Kidney (tissue), 14 donors: ENCODE data around the gene LRTM2. TPM values are rescaled to one million over a fixed set of nuclear protein-coding genes. Genes with fewer than 3 reads are reported as not detected.

ENCODE experiments used
- DNase-seq, 5 donors: peaks; one replicate each; pipeline ENCODE4 v3.0.0-alpha.2; 2013 to 2020
- FAIRE-seq: peaks from 2 replicates; lab custom pipeline; 2012; peaks lifted over from hg19 to GRCh38; lab: Jason Lieb, UNC
- H3K27ac ChIP-seq, 2 donors: one replicate each; pipeline ENCODE4 v1.7.0; 2013; ENCODE audit warnings: low read depth in 2 of 2, low read length in 2 of 2, inconsistent platforms in 1 of 2
- H3K27me3 ChIP-seq: one replicate; pipeline ENCODE4 v1.7.1; 2013; ENCODE audit warnings: low read length, inconsistent platforms; ENCODE audit not compliant: control insufficient read depth, insufficient read depth
- H3K36me3 ChIP-seq, 3 donors: one replicate each; pipeline versions ENCODE4 v1.7.0 to v1.7.1; 2013; ENCODE audit warnings: low read length in 3 of 3, control low read depth in 1 of 3, inconsistent platforms in 1 of 3; ENCODE audit not compliant: insufficient read depth in 3 of 3, control insufficient read depth in 2 of 3
- H3K4me1 ChIP-seq, 3 donors: one replicate each; pipeline versions ENCODE4 v1.7.0 to v1.7.1; 2013; ENCODE audit warnings: low read length in 3 of 3, inconsistent platforms in 1 of 3, low read depth in 1 of 3; ENCODE audit not compliant: control insufficient read depth in 2 of 3, insufficient read depth in 2 of 3
- H3K4me3 ChIP-seq, 3 donors: one replicate each; pipeline versions ENCODE4 v1.7.0 to v1.8.1; 2013; ENCODE audit warnings: low read length in 3 of 3, control low read depth in 1 of 3, inconsistent platforms in 1 of 3
- H3K9ac ChIP-seq, 3 donors: one replicate each; pipeline versions ENCODE4 v1.7.0 to v1.7.1; 2013; ENCODE audit warnings: low read length in 3 of 3, control low read depth in 1 of 3, inconsistent platforms in 1 of 3
- H3K9me3 ChIP-seq, 3 donors: one replicate each; pipeline versions ENCODE4 v1.7.0 to v1.7.1; 2013; ENCODE audit warnings: low read length in 3 of 3, control low read depth in 1 of 3, inconsistent platforms in 1 of 3; ENCODE audit not compliant: control insufficient read depth in 2 of 3, insufficient read depth in 1 of 3
- CTCF ChIP-seq: IDR thresholded peaks from 3 replicates; pipeline ENCODE4 v1.5.1; 2012; ENCODE audit warnings: mild to moderate bottlenecking, moderate library complexity, borderline replicate concordance; ENCODE audit not compliant: insufficient read depth; ENCODE audit errors: extremely low read depth
- intact Hi-C: fragments of 100-400 bp; cut with DNase I; formaldehyde crosslinking; loops from one replicate; pipeline ENCODE4 v1.11.1; 2022
- polyA plus RNA-seq: library from polyadenylated mRNA; stranded (reverse); fragments of 350-450 nt; fragmentation: Illumina TruSeq; extraction: RNeasy Lipid Tissue Mini Kit (QIAGEN cat#74804); gene quantifications from one replicate; pipeline ENCODE4 v1.2.3, GENCODE V29; 2014; ENCODE audit warnings: low read depth, low replicate concordance; ENCODE audit not compliant: insufficient read depth
- total RNA-seq: library from RNA; stranded (reverse); fragmentation: NEBNext Ultra II Directional; extraction: Animal tissue kit (Norgen Biotek cat#: 25700); gene quantifications from one replicate; pipeline ENCODE4 v1.2.1, GENCODE V29; 2021
- donor health status: control.
- donor health status: control.
- donor health status: control.
- donor health status: control.
- donor health status: control.
- donor health status: DM: yes; HTN: yes; CAD: no.
- donor health status: Normal renal cell carcinoma (clear cell type).

The LRTM2 gene
- total and polyA plus RNA-seq, 2 donors from 2014 or later: not detected

DNA sequence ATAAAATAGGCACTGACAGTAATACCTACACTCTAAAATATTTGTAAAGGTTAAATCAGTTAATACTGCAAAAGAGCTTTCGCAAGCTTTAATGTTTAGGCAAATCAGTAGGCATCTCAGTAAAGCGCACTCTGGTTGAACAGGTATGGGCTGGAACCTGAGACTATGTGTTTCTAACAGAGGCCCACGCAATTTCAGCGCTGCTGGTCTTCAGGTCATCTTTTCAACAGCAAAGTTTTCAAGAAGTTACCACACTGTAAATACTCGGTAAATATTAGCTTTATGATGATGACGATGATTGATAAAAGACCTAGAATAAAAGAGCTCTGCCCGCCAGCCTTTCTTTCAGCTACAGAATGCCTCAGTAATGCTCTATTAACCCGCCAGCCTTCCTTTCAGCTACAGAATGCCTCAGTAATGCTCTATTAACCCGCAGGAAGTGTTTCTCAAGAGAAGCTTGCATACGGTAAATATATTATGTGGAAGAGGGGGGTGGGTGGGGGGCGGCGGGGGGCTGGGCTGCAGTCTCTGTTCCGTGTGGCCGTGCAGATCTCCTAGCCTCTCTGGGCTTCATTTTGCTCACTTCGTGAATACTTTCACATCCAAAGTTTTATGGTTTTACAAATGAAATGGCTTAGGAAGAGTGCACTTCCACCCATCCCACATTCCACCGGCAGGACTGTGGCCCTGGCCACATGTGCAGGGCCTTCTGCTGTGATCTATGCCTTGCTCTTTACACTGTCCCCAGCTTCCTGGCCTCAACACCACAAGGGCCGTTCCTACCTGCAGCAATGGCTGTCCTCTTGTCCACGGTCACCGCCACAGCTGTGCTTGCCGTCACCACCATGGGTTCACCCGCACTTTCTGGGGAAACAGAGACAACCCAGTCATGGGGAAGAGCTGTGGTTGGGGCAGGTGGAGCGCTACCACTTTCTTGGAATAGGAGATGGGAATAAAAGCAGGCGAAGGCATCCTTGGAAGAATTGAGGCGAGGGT, 19.9 kb downstream of the LRTM2 start:
- H3K27ac ChIP-seq: no peak overlapping the region
- DNase-seq: peak; percentile 38 to 92 (median 71)
- H3K4me3 ChIP-seq: no peak overlapping the region
- no peaks in the 10 kb centered on the region for H3K27me3 ChIP-seq
- no peaks in the 10 kb centered on the region for H3K9me3 ChIP-seq
- H3K9ac ChIP-seq: no peak overlapping the region
- no peak for TF ChIP-seq CTCF
- FAIRE-seq: no peak
- H3K4me1 ChIP-seq: no peaks in the 10 kb centered on the region
- H3K36me3 ChIP-seq: no peaks in the 10 kb centered on the region
- intact Hi-C loops: no loop called here

- Histone ChIP-seq H3K27ac (no peak overlapping the region), H3K4me3 (no peak overlapping the region), H3K36me3 (no peaks in the 10 kb centered on the region), H3K9me3 (no peaks in the 10 kb centered on the region), H3K9ac (no peak overlapping the region), H3K27me3 (no peaks in the 10 kb centered on the region), H3K4me1 (no peaks in the 10 kb centered on the region)
- no peak for TF ChIP-seq CTCF
- FAIRE-seq: no peak
- intact Hi-C loops: no loop called here
- peak in 2 of 5 donors; percentile 38 to 40 for DNase-seq
These were observed 20.6 kb downstream of the LRTM2 start for GRCh38 chr12:1840981-1841425.

- TF ChIP-seq CTCF: no peak
- no peak overlapping the region for H3K9ac ChIP-seq
- no peak overlapping the region for H3K4me3 ChIP-seq
- H3K4me1 ChIP-seq: no peaks in the 10 kb centered on the region
- FAIRE-seq (no peak), DNase-seq (peak in 1 of 5 donors; percentile 40)
- intact Hi-C loops: no loop called here
- no peaks in the 10 kb centered on the region for H3K36me3 ChIP-seq
- H3K27me3 ChIP-seq: no peaks in the 10 kb centered on the region
- no peak overlapping the region for H3K27ac ChIP-seq
- no peaks in the 10 kb centered on the region for H3K9me3 ChIP-seq
These were observed 21.3 kb downstream of the LRTM2 start for GRCh38 chr12:1841586-1842182.
